HG02840 (cell line): Measurements from ENCODE around the gene SPR.

Experiments
- ATAC-seq: cut with Tn5 transposase; IDR thresholded peaks from one replicate; pipeline ENCODE4 v1.9.1; 2021; ENCODE audit warnings: mild to moderate bottlenecking, moderate library complexity, moderate number of reproducible peaks; ENCODE audit not compliant: unreplicated experiment, low FRiP score

The SPR gene

DNA sequence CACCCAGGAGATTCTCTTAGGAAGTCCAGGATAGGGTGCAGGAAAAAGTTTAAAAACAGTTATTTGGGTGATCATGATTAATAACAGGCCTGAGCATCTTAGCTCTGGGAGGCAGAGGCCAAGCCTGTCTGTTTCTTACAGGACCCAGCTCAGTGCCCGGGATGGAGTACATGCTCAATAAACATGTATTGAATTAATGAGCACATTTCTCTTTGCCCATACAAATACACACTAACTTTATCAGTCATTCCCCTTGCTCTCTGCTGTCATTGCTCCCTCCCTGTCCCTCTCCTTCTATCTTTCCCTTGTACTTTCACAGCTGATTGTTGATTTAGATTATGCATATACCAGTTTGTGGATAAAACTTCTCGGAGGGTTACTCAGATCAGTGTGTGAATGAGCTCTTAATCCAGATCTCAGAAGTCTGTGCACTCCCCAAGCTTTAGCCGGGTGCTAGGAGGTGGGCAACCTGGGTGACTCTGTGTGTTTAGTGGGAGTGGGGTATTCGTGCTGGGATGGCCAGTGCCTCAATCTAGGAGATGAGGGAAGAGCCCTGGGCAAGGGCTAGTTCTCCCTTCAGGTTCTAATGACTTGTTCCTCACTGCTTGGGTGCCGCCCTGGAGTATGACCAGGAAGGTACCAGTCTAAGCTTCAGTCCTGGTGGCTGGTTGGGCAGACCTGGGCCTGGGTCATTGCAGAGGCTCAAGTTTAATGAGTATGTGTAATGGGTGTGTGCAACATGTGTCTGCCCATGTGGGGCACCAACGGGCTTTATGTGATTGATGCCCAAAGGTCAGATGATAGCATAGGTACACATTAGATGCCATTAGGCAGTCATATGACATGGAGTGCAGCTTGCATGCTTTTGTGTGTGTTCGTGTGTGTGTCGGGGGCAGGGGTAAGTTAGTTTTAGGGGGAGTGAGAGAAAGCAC is 40.7 kb downstream of the SPR start:
- no peak for ATAC-seq

DNA sequence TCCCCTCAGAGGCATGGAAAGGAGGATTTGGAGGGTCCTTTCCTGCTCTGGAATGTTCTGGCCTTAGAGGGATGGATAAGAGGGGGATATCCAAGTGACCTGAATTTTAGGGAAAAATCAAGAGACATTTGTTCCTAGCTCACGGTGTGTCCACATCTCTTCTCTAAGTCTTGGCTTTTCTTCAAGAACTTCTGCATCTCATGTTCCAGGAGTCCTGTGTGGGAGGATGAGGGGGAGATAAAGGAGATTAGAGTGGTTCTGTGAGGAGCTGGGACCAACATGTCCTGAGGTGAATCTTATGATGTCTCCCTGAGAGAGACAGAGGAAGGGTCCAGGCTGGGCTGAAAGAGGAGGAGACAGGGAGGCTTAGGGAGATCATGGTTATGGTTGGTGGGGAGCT is 41.8 kb downstream of the SPR start:
- no peak for ATAC-seq

DNA sequence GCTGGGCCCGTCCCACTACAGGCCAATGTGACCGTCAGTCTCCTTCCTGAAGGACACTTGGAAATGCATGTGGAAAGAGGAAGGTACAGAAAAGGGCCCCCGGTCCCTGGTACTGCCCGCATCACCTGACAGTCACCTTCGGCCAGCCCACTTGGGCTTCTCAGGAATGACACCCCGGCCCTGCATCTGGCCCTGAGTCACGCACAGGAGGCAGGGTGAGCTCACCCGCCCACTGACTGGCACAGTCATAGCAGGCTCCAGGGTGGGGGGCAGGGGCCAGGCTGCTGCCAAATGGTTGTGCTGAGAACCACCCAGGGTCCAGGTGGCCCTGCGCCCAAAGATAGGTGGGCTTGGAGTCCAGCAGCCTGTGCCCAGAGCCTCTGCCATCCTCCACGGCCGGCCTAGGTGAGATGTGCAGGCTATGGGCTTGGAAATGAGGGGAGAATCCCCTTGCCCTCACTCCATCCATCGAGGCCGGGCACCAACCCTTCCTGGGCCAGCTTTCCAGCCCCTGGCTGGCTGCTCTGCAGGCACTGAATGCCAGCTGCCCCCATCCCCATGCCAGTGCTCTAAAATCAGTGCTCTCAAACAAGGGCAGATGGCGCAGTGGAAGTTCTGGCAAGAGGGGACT is 44.2 kb downstream of the SPR start:
- no peak for ATAC-seq

DNA sequence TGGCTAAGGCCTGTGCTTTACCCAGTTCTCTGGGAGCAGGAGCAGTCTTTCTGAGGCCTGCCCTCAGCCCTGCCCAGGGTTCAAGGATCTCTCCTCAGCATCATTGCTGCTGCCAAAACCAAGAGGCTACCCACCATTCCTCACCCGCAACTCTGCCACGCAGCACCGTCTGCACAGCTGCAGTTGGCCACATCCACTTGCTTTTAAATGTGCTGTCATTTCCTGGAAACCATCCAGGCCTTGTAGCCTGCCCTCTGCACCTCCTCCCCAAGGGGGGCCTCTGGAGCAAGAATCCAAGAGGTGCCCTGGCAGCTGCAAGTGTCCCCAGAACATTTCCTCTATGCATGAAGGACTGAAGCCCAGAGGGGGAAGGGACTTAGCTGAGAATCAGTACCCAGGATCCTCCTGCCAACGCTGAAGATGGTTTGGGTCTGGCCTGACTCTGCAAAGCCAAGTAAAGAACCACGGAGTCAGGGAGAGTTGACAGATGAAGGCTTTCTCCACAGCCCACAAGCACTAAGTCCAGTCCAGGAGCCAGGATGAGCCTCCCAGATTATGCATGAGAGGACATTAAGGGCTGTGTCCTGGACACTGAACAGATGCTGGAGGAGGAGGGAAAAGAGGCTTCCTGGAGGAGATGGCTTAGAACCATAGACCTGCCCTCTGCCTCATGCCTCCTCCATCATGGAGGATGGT is 45.0 kb downstream of the SPR start:
- no peak for ATAC-seq

DNA sequence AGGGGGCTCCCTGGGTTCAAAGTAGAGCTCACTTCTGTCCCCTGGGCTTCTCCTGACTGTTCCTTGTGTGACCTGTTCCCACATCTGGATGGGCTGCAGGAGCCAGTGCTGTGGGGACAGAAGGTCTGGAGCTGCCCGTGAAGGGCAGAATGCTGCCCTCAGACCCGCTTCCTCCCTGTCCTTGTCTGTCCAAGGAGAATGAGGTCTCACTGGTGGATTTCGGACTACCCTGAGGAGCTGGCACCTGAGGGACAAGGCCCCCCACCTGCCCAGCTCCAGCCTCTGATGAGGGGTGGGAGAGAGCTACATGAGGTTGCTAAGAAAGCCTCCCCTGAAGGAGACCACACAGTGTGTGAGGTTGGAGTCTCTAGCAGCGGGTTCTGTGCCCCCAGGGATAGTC is 45.6 kb downstream of the SPR start:
- ATAC-seq, result no peak

DNA sequence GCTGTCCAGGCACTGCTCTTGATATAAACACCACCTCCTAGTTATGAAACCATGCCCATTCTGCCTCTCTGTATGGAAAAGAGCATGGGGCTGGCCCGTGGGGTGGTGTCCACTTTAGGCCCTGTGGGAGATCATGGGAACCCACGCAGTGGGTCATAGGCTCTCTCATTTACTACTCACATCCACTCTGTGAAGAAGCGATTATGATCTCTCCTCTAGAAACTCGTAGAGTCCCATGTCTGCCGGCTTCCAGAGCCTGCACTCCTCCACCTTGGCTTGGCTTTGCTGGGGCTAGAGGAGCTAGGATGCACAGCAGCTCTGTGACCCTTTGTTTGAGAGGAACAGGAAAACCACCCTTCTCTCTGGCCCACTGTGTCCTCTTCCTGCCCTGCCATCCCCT is 46.0 kb downstream of the SPR start:
- ATAC-seq, result no peak

DNA sequence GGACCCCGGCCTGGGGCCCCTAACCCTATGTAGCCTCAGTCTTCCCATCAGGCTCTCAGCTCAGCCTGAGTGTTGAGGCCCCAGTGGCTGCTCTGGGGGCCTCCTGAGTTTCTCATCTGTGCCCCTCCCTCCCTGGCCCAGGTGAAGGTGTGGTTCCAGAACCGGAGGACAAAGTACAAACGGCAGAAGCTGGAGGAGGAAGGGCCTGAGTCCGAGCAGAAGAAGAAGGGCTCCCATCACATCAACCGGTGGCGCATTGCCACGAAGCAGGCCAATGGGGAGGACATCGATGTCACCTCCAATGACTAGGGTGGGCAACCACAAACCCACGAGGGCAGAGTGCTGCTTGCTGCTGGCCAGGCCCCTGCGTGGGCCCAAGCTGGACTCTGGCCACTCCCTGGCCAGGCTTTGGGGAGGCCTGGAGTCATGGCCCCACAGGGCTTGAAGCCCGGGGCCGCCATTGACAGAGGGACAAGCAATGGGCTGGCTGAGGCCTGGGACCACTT is 46.5 kb downstream of the SPR start:
- ATAC-seq, result no peak

DNA sequence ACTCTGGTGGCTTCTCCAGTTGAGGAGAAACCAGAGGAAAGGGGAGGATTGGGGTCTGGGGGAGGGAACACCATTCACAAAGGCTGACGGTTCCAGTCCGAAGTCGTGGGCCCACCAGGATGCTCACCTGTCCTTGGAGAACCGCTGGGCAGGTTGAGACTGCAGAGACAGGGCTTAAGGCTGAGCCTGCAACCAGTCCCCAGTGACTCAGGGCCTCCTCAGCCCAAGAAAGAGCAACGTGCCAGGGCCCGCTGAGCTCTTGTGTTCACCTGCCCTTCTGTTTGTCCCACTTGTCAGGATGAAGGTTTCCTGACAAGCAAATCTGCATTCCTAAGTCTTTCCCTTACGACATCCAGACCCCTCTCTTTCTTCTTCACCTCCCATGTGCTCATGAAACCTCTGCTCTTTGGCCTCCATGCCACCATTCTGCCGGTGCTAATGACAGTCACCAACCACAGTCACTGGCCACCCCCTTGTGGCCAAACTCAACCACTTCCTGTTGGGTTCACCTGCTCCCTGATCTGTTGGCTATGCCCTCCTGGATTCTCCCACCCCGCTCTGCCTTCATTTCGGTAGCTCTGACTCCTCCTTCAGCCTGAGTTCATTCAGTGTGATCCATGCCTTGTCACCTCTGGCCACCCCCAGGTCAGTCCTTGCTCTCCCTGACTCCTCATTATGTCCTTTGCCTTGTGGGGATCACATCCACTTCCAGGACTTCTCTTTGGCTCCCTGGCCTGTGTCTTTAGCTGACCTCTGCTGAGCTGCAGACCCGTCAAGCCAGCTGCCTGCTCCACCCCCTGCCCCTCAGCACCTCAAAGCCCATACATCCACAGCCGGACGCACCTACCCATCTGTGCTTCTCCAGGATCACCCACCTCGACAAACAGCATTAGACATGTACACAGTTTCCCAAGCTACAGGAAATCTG is 47.7 kb downstream of the SPR start:
- ATAC-seq, result no peak

DNA sequence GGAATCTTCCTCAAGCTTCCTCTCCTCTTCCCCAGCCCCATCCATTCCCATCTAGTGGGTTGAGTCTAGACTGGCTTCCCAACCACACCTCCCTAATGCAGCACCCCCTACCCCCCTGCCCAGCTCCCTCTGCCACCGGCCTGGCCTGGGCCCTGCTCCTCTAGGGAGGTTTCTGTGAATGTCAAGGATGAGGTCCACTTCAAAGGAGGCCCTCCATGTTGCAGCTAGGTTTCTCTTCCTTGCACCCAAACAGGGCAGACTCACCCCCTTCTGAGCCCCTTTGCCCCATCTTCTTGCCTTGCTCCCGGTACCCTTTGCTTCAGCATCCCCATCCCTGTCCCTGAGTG is 48.4 kb downstream of the SPR start:
- no peak for ATAC-seq

DNA sequence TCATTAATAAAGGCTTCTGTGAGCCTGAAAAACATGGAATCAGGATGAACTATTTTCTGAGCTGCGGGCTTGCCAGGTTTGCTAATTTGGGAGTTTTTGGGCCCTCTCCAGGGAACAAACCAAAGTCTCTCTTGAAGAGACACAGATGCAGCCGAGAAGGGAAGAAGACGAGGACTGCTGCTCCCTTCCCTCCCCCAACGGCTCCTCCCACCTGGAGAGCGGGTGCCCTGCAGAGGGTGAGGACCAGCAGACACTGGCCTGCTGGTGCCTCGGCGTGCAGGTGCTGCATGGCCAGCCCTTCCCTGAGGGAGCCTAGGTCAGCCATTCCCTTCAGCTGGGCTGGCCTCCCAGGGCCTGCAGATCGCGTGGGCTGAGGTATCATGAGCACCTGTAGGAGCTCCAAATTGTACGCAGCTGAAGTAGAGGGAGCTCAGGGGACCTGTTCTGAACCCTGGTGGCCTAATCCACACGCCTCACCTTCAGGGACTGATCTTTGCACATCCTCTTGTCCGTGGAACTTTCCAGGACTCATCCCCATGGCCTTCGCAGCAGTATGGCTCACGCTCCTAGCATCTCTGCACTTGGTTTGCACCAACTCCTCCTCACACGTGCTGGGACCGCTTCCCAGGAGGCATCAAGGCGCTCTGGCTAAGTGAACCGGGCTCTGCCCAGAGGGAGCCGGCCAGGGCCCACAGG is 49.6 kb downstream of the SPR start:
- no peak for ATAC-seq

DNA sequence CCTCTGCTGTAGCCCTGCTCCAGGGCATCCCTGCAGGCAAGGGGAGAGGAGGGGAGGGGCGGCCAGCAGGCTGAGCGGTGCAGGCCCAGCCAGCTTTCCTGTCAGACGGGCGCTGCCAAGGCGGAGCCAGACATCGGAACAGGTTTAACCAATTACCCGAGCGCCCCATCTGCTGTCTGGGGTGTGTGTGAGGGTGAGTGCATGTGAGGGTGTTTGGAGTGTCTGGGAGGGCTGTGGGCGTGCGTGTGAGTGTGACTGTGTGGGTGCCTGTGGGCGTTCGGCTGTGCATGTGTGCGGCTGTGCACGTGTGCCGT is 50.1 kb downstream of the SPR start:
- no peak for ATAC-seq

DNA sequence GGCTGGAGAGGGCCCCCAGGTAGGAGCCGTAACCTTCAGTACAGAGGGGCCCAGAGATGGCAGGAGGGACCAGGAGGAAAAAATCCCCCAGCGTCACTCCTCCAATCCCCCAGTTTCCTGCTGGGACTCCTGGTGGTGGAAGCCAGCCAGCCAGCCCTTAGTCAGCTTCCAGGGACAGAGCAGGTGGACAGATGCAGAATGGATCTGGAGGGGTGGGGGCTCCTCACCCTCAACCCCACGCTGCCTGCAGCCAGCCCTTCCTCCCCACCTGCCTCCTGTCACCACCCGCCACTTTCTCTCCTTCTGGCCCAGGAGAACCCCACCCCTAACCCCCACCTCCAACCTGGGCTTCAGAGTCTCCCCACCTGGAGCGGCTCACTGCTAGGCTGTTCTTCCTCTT is 51.2 kb downstream of the SPR start:
- no peak for ATAC-seq

DNA sequence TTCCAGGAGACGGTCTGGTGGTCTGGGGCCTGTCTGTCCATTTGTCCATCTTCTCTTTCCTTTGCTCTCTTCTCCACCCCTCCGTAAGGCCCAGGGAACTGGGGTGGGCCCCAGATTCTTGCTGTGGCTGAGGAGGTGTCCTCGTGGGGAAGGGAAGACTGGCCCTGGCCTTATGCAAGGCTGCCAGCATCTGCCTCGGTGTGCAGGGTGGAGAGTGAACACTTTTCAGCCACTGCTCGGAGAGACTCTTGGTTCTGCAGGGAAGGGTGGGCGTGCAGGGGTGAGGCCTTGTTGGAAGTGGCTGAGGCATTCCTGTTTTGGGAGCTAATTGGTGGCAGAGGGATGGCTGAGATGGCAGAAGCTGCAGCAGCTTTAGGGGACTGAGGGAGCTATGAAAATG is 53.2 kb downstream of the SPR start:
- no peak for ATAC-seq

DNA sequence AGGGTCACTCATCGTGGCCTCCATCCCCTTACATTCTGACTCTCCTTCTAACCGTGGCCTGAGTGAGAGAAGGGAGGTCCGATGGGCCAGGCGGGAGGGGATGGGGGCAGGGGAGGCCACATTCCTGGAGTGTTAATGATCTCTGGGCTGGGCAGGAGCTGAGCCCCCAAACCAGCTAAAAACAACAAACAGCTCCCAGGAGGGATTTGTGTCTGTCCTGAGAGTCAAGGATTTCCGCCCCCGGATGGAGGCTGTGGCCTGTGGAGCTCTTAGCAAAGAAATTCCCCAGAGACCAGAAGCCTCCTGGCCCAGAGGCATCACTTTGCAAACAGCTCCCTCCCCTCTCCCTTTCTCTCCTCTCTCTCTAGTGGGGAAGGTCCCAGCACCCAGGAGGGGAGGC is 53.6 kb downstream of the SPR start:
- ATAC-seq, result no peak
